ENCODE results near the gene OR8D2. TPM values are rescaled to one million over a fixed set of nuclear protein-coding genes. Genes with fewer than 3 reads are reported as not detected.

The OR8D2 gene
- total and polyA plus RNA-seq, 2 of the 4 experiments (the other 2 are of a cell fraction), result not detected

GRCh38 chr11:124339396-124340141 lies 19.6 kb upstream of the OR8D2 start:
- H3K79me1 ChIP-seq (ENCODE audit: low read depth in 1 of 2, low read length in 2 of 2), result no peaks in the 10 kb centered on the region
- intact Hi-C loops (cut with micrococcal nuclease) (no loop called here), dilution Hi-C loops (cut with HindIII; ENCODE audit: low sequenced_read_pairs, unreplicated experiment) (no loop called here), in situ Hi-C loops (cut with MboI; ENCODE audit: low sequenced_read_pairs) (no loop called here)
- ChIA-PET POLR2A (ENCODE audit: unreplicated experiment) (no interaction called here), CTCF (no interaction called here)
- no peak overlapping the region for H2BK20ac ChIP-seq (ENCODE audit: low read depth, low read length)
- H3K4me2 ChIP-seq (ENCODE audit: low read depth, low read length), result no peak overlapping the region
- no peak overlapping the region for H3K18ac ChIP-seq (ENCODE audit: low read depth, low read length)
- TF ChIP-seq ELK1 (IDR thresholded peaks at IDR 0.05; ENCODE audit: borderline replicate concordance, low read depth, low read length) (no peak), CEBPB (IDR thresholded peaks at IDR 0.05; ENCODE audit: low read depth, low read length) (no peak), RFX5 (IDR thresholded peaks at IDR 0.05; ENCODE audit: low read depth, low read length) (no peak), CHD1 (IDR thresholded peaks at IDR 0.05; ENCODE audit: low read depth, low read length) (no peak), CTCF (conservative IDR thresholded peaks at IDR 0.05; ENCODE audit: low read depth, low read length) (no peak), MAZ (IDR thresholded peaks at IDR 0.05; ENCODE audit: borderline replicate concordance, low read depth, low read length) (no peak), POLR2A (IDR thresholded peaks at IDR 0.05; ENCODE audit: low read depth, low read length) (no peak), NFE2L2 (IDR thresholded peaks at IDR 0.05; ENCODE audit: low read depth, low read length) (no peak), MXI1 (IDR thresholded peaks at IDR 0.05; ENCODE audit: borderline replicate concordance, low read depth, low read length) (no peak), FOS (IDR thresholded peaks at IDR 0.05; ENCODE audit: low read depth, low read length) (no peak), RAD21 (IDR thresholded peaks at IDR 0.05; ENCODE audit: low read length) (no peak)
- H3K27me3 ChIP-seq (ENCODE audit: control insufficient read depth, insufficient read depth, low read length), result no peaks in the 10 kb centered on the region
- no CpG with 5 or more reads among the region's 6 CpGs for WGBS, 2 experiments (ENCODE audit: extremely low coverage in 2 of 2, insufficient read length in 1 of 2)
- H4K91ac ChIP-seq (ENCODE audit: insufficient read depth, low read depth, low read length), result no peak overlapping the region
- no peak overlapping the region for H3K56ac ChIP-seq (ENCODE audit: extremely low read depth, insufficient read depth, low read length)
- no peak overlapping the region for H3K23ac ChIP-seq (ENCODE audit: low read depth, low read length)
- H4K20me1 ChIP-seq (ENCODE audit: insufficient read depth, low read length), result no peaks in the 10 kb centered on the region
- BruUV-seq (replicated peaks), result no TSS peak
- H2AFZ ChIP-seq (replicated peaks; ENCODE audit: low read length, poor library complexity), result no peak overlapping the region
- no peak overlapping the region for H3K4ac ChIP-seq (ENCODE audit: low read depth, low read length)
- DNase-seq, result no peak
- H3K9me3 ChIP-seq (ENCODE audit: control insufficient read depth, insufficient read depth, low read length), result no peaks in the 10 kb centered on the region
- H4K8ac ChIP-seq (ENCODE audit: low read depth in 2 of 2, low read length in 2 of 2), result no peak overlapping the region
- no peak overlapping the region for H3K27ac ChIP-seq (ENCODE audit: insufficient read depth, low read length)
- H3K4me1 ChIP-seq (ENCODE audit: control insufficient read depth, insufficient read depth, low read length), result no peaks in the 10 kb centered on the region
- no peak overlapping the region for H3K14ac ChIP-seq (replicated peaks; ENCODE audit: low read depth, low read length)
- H2BK5ac ChIP-seq (ENCODE audit: low read depth, low read length, poor library complexity, severe bottlenecking), result no peak overlapping the region
- H3K9me1 ChIP-seq (ENCODE audit: insufficient read depth, low read length), result no peaks in the 10 kb centered on the region
- H2AK5ac ChIP-seq (ENCODE audit: low read depth, low read length), result no peak overlapping the region
- H2AK9ac ChIP-seq (replicated peaks; ENCODE audit: low read depth, low read length, poor library complexity), result no peak overlapping the region
- H3K9ac ChIP-seq (ENCODE audit: low read depth, low read length), result no peak overlapping the region
- H3K36me3 ChIP-seq (ENCODE audit: control insufficient read depth, insufficient read depth, low read length), result no peaks in the 10 kb centered on the region
- H4K5ac ChIP-seq (ENCODE audit: low read depth, low read length), result no peak overlapping the region
- H2BK120ac ChIP-seq (ENCODE audit: low read depth, low read length), result no peak overlapping the region
- no peak overlapping the region for H3K4me3 ChIP-seq (ENCODE audit: insufficient read depth, low read depth, low read length)
- H2BK15ac ChIP-seq (ENCODE audit: low read depth, low read length), result no peak overlapping the region
- no peak for ATAC-seq (ENCODE audit: low read depth)

All from IMR-90 (cell line).